Measurements from ENCODE around the gene DNAJB9.

DNA sequence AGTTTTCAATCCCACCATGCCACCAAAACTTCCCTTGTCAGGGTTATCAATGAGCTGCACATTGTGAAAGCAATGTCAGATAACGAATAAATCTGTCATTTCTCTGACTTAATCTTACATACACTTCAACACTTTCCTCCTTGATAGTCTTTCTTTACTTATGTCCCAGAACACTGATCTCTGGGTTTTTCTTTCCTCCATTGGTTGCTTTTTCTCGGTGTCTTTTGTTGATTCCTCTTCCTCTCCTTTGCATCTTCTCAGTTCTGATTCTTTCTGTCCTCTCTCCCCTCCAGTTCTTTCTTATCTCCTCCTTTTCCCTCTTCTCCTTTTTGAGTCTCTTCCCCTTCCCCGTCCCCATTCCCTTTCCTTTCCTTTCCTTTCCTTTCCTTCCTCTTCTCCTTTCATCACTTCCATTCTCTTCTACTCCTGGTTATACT lies 16.6 kb downstream of the DNAJB9 start:
- no peak for TF ChIP-seq SP1 (IDR thresholded peaks at IDR 0.05)
- TF ChIP-seq, protein P1, sequence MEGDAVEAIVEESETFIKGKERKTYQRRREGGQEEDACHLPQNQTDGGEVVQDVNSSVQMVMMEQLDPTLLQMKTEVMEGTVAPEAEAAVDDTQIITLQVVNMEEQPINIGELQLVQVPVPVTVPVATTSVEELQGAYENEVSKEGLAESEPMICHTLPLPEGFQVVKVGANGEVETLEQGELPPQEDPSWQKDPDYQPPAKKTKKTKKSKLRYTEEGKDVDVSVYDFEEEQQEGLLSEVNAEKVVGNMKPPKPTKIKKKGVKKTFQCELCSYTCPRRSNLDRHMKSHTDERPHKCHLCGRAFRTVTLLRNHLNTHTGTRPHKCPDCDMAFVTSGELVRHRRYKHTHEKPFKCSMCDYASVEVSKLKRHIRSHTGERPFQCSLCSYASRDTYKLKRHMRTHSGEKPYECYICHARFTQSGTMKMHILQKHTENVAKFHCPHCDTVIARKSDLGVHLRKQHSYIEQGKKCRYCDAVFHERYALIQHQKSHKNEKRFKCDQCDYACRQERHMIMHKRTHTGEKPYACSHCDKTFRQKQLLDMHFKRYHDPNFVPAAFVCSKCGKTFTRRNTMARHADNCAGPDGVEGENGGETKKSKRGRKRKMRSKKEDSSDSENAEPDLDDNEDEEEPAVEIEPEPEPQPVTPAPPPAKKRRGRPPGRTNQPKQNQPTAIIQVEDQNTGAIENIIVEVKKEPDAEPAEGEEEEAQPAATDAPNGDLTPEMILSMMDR (IDR thresholded peaks at IDR 0.05; ENCODE audit: low read depth, low read length, missing input control), result no peak
